ENCODE results near the gene EXOSC5.
"Not testable (repeated sequence)": the region's sequence is repeated elsewhere in the genome, so short reads cannot be mapped to it uniquely, and the experiment has no call there.

EXOSC5 gene

DNA sequence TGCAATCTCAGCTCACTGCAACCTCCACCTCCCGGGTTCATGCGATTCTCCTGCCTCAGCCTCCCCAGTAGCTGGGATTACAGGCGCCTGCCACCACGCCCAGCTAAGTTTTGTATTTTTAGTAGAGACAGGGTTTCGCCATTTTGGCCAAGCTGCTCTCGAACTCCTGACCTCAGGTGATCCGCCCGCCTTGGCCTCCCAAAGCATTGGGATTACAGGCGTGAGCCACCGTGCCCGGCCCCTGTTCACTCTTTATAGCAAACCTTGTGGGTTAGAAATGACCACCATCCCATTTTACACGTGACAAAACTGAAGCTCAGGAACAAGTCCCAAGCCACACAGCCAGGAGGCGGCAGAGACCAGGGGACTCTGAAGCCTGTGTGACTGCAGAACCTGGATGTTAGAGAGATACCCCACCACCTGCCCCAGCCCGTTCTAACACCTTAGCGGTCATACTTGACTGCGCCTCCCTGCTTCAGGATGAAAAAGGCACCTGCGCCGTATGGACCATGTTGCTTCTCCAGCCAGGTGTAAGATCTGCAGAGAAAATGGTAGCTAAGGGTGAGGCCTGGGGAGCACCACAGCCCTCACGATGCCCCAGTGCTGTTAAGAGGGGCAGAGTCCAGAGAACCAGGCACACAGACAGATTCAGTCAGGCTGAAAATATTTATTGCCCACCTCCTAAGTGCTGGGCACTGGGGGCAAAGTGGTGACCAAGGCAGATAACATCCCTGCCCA lies 38.9 kb upstream of the EXOSC5 start:
- no peak for FAIRE-seq
- TF ChIP-seq POU2F2 (IDR thresholded peaks at IDR 0.05; ENCODE audit: low read depth, low read length) (no peak), POLR2A (IDR thresholded peaks at IDR 0.05; ENCODE audit: low read depth, low read length) (no peak), PAX5 (IDR thresholded peaks at IDR 0.05; ENCODE audit: insufficient read depth, low read length, severe bottlenecking) (no peak), TAF1 (IDR thresholded peaks at IDR 0.05; ENCODE audit: low read depth, low read length) (no peak), SPI1 (IDR thresholded peaks at IDR 0.05; ENCODE audit: low read depth, low read length) (no peak), POLR2AphosphoS5 (IDR thresholded peaks at IDR 0.05; ENCODE audit: low read depth, low read length) (no peak)
- no peak for DNase-seq (ENCODE audit: insufficient read length, low spot score)

DNA sequence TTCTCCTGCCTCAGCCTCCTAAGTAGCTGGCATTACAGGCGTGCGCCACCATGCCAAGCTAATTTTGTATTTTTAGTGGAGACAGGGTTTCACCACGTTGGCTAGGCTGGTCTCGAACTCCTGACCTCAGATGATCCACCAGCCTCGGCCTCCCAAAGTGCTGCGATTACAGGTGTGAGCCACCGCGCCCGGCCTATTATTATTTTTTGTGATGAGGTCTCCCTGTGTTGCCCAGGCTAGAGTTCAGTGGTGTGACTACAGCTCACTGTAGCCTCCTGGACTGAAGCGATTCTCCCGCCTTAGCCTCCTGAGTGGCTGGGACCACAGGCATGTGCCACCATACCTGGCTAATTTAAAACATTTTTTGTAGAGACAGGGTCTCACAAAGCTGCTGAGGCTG lies 38.2 kb upstream of the EXOSC5 start:
- FAIRE-seq = not testable (repeated sequence)

DNA sequence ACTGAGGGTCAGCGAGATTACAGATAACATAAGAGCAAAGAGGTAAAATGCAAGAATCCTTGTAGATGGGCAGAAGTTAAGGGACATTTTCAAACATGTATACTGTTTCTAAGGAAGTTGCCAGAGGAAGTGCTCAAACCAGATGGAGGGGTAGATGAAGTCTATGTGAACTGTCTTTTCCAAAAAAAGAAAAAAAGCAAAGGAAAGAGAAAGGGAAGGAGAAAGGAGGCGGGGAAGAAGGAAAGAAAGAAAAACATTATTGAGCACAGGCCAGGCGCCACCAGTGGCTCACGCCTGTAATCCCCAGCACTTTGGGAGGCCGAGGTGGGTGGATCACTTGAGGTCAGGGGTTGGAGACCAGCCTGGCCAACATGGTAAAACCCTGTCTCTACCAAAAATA lies 37.3 kb upstream of the EXOSC5 start:
- no peak for TF ChIP-seq POLR2A (IDR thresholded peaks at IDR 0.05; ENCODE audit: low read depth, low read length)
- no peak for TF ChIP-seq TAF1 (IDR thresholded peaks at IDR 0.05; ENCODE audit: low read depth, low read length)
- DNase-seq (ENCODE audit: insufficient read length, low spot score) = no peak
- FAIRE-seq = no peak

More for the DNA sequence above, 38.2 kb upstream of the EXOSC5 start:
- DNase-seq (ENCODE audit: insufficient read length, low spot score) = not testable (repeated sequence)

DNA sequence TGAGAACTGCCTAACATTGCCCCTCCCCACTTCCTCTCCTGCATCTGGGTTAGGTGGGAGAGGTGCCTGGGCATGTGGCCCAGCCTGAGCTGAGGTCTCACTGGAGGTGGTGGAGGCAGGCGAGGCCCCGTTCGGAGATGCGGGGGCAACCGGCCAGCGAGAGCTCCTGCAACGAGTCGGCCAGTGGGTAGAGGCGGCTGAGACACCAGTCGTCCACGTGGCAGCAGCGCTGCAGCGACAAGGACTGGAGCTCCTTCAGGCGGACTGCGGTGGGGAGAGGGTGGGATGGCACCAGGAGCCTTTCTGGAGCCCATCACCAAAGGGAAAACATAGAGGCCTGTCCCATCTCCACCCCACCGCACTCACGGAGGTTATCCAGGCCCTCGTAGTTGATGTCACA lies 36.0 kb upstream of the EXOSC5 start:
- DNase-seq (ENCODE audit: insufficient read length, low spot score) (no peak), FAIRE-seq (no peak)
- TF ChIP-seq SPI1 (IDR thresholded peaks at IDR 0.05; ENCODE audit: low read depth, low read length) (no peak), PAX5 (IDR thresholded peaks at IDR 0.05; ENCODE audit: insufficient read depth, low read length, severe bottlenecking) (no peak), TAF1 (IDR thresholded peaks at IDR 0.05; ENCODE audit: low read depth, low read length) (no peak), POLR2AphosphoS5 (IDR thresholded peaks at IDR 0.05; ENCODE audit: low read depth, low read length) (no peak), POLR2A (IDR thresholded peaks at IDR 0.05; ENCODE audit: low read depth, low read length) (no peak), POU2F2 (IDR thresholded peaks at IDR 0.05; ENCODE audit: low read depth, low read length) (no peak)

DNA sequence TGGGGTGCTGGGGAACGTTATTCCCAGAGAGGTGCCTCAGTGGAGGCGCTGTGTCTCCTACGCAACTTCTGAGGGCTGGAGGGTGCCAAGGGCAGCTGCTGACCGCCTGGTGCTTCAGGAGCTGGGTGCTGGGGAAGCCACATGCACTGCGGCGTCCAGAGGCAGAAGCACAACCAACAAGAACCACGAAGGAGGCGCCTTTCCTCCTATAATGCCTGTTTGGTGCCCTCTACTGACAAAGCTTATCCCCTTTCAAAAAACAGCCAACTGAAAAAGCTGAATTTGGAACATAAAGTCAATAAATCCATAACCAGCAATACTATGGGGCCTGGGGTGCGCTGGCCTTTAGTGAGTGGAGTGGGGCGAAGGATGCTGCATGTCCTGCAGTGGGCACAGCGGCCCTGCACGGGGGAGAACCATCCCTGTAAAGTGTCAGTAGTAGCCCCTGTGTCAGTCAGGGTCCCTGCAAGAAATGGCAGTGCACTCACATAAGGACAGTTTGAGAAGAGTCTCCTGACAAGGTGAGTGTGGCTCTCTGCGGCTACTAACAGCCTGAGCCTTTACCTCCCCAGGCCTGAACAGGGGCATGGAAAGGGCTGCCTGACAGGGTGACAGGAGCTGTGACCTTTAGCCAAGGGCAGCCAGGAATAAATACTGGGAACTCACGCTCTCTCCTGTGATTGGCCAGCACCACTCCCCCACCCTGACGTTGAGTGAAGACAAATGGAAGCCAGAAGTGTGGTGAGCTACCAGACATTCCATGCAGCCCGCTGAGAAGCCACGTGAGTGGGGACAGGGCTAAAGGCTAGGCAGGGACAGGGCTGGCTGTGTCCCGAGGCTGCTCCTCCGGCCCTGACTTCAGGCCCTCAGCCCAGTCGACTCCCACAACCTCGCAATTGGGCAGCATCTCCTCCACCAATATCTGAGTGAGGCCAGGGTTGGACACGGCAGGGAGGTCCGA lies 34.5 kb upstream of the EXOSC5 start:
- DNase-seq (ENCODE audit: insufficient read length, low spot score) (no peak), FAIRE-seq (peak; percentile 38)
- TF ChIP-seq PAX5 (IDR thresholded peaks at IDR 0.05; ENCODE audit: insufficient read depth, low read length, severe bottlenecking) = no peak
- TF ChIP-seq POLR2AphosphoS5 (IDR thresholded peaks at IDR 0.05; ENCODE audit: low read depth, low read length) = 0 out of 2 replicates have a peak, but pooled peaks have one; percentile 11
- TF ChIP-seq POLR2A (IDR thresholded peaks at IDR 0.05; ENCODE audit: low read depth, low read length) = peak; percentile 57; the same call in 1 of the 2 replicates

DNA sequence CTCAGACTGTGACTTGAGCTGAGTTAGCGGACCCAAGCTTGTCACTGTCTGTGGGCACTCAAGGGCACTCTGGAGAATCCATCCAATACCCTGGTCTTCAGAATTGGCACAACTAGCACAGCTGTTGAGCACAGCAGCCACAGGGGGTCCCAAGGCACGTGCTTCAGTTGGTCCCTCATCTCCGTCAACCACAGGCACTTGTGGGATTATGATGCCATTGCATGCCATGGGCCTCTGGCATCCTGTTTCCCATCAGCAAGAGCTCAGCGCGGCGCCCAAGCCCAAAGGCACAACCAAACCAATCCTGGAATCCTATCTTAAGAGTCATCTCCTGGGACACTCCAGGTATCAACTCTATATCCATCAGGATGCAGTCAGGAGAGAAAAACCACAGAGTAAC lies 33.8 kb upstream of the EXOSC5 start:
- DNase-seq (ENCODE audit: insufficient read length, low spot score) (no peak), FAIRE-seq (no peak)
- no peak for TF ChIP-seq TAF1 (IDR thresholded peaks at IDR 0.05; ENCODE audit: low read depth, low read length)
- TF ChIP-seq PAX5 (IDR thresholded peaks at IDR 0.05; ENCODE audit: insufficient read depth, low read length, severe bottlenecking) = no peak
- no peak for TF ChIP-seq POLR2A (IDR thresholded peaks at IDR 0.05; ENCODE audit: low read depth, low read length)
- 0 out of 2 replicates have a peak, but pooled peaks have one; percentile 1 for TF ChIP-seq POLR2AphosphoS5 (IDR thresholded peaks at IDR 0.05; ENCODE audit: low read depth, low read length)
- TF ChIP-seq POU2F2 (IDR thresholded peaks at IDR 0.05; ENCODE audit: low read depth, low read length) = no peak

DNA sequence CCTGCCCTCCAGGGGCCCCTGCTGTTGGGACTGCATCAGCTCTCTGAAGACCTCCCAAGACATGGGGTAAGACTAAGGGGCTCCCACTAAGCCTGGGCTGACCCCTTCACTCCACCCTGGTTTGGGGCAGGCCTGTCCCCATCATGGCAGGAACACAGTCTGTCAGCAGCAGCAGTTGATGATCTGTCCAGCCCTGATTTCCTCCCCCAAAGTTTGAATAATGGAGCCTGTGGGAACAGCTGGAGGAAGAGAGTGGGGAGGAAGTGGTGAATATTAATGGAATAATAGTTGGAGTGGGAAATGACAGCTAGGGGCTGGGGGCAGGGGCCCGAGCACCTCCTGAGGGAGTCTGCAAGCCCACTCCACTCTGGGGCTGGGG lies 31.3 kb upstream of the EXOSC5 start:
- FAIRE-seq (no peak), DNase-seq (ENCODE audit: insufficient read length, low spot score) (no peak)
- TF ChIP-seq POLR2A (IDR thresholded peaks at IDR 0.05; ENCODE audit: low read depth, low read length) (no peak), TAF1 (IDR thresholded peaks at IDR 0.05; ENCODE audit: low read depth, low read length) (no peak), POLR2AphosphoS5 (IDR thresholded peaks at IDR 0.05; ENCODE audit: low read depth, low read length) (no peak), POU2F2 (IDR thresholded peaks at IDR 0.05; ENCODE audit: low read depth, low read length) (no peak), SPI1 (IDR thresholded peaks at IDR 0.05; ENCODE audit: low read depth, low read length) (no peak), PAX5 (IDR thresholded peaks at IDR 0.05; ENCODE audit: insufficient read depth, low read length, severe bottlenecking) (no peak)

DNA sequence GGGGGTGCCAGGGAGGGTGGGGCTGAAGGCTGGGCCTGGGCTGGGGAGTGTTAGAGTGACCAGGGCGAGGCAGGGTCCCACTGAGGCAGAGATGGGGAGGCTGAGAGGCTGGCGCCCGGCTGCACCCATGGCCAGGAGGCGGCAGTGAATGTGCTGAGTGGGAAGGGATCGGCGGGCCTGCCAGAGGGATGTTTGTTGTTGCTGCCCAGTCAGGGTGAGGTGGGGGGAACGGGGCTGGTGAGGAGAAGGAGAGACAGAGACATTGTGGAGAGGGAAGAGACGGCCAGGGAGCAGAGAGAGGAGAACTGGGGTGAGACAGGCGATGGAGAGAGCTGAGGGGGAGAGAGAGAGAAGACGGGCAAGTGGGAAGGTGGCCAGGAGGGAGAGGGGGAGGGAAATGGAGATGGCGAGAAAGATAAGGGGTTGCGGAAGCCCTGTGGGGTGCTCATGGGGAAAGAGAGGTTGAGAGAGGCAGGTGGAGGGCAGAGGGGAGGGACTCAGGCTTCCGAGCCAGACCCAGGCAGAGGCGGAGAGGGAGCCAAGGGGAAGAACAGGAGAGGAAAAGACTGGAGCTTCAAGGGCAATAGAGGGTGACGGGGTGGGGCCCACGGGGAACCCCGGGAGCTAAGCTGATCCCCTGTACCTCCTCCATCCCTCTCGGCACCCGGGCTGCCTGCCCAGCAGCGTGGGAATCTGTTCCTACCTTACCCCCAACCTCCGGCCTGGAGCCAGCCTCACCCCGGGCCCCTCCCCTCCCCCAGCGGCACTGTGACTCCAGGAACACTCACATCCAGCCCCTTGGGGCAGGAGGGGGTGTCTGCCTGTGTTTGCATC lies 30.7 kb upstream of the EXOSC5 start:
- no peak for DNase-seq (ENCODE audit: insufficient read length, low spot score)
- peak; percentile 21; the same call in 1 of the 2 replicates for TF ChIP-seq POLR2AphosphoS5 (IDR thresholded peaks at IDR 0.05; ENCODE audit: low read depth, low read length)
- TF ChIP-seq TAF1 (IDR thresholded peaks at IDR 0.05; ENCODE audit: low read depth, low read length) = no peak

DNA sequence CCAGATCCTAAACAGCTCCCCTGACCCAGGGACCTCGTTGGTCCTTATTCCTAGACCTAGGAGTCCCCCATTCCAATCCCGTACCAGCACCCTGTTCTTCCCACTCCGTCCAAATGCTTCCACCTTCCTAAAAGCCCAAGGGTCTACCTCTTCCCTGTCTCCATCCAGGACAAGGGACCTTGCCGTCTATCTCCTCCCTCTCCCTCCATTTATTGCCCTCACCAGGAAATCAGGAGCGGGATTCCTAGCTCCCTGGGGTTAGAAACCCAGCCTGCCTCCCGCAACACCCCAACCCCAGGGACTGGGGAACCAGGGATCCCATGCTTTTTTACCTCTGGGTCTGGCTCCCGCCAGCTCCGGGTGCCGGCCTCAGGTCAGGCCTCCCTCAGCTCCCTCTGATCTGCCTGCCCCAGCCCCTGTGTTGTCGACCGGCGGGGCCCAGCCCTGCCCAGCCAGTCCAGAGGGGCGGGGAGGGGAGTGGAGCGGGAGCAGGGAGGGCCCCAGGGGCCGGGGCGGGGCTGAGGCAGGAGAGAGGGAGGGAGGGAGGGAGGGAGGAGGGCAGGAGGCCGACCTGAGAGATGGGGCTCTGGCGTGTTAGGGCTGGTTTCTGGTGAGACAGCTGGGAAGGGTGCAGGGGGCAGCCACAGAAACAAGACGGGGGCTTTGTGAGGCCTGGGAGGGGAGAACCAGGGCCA lies 29.9 kb upstream of the EXOSC5 start, which contains the start of gene B3GNT8:
TSS of gene B3GNT8 (minus strand) at position 423 of the 695 bp plus-strand sequence. CDS start 596 bp downstream, outside the sequence.
- peak; percentile 60 for DNase-seq (ENCODE audit: insufficient read length, low spot score)
- FAIRE-seq = no peak
- TF ChIP-seq POLR2A (IDR thresholded peaks at IDR 0.05; ENCODE audit: low read depth, low read length) (no peak), POLR2AphosphoS5 (IDR thresholded peaks at IDR 0.05; ENCODE audit: low read depth, low read length) (no peak), POU2F2 (IDR thresholded peaks at IDR 0.05; ENCODE audit: low read depth, low read length) (no peak), SPI1 (IDR thresholded peaks at IDR 0.05; ENCODE audit: low read depth, low read length) (no peak), TAF1 (IDR thresholded peaks at IDR 0.05; ENCODE audit: low read depth, low read length) (no peak), PAX5 (IDR thresholded peaks at IDR 0.05; ENCODE audit: insufficient read depth, low read length, severe bottlenecking) (no peak)

More for the DNA sequence above, 30.7 kb upstream of the EXOSC5 start:
- no peak for FAIRE-seq

Measured in GM12891 (cell line).